ENCODE measurements around the gene GSTCD.

The GSTCD gene

GRCh38 chr4:105894660-105895582, 186.3 kb downstream of the GSTCD start, which contains the start of gene NPNT:
TSS of gene NPNT (plus strand) at chr4:105895471. CDS start at chr4:105895653, 182 bp downstream.
- peak; percentile 52 for DNase-seq

GRCh38 chr4:105895583-105896460, 187.2 kb downstream of the GSTCD start:
- peak; percentile 14 for DNase-seq

- no peak for DNase-seq
Observed at GRCh38 chr4:105896461-105896942, 187.9 kb downstream of the GSTCD start.
